K562 (cell line): ENCODE data around the gene HOXB3. TPM values are rescaled to one million over a fixed set of nuclear protein-coding genes. Genes with fewer than 3 reads are reported as not detected.

Experiments used
- ARID1B ChIP-seq: fragments of 450-650 bp; IDR thresholded peaks from 2 replicates; pipeline ENCODE4 v1.6.1; 2016; ENCODE audit warnings: antibody characterized with exemption, mild to moderate bottlenecking, inconsistent platforms
- BHLHE40 ChIP-seq: IDR thresholded peaks from 2 replicates; pipeline ENCODE4 v1.6.1; 2011; ENCODE audit warnings: low read length, improper control_type of control experiment
- ETS1 ChIP-seq: conservative IDR thresholded peaks from 2 replicates; pipeline ENCODE4 v1.6.1; 2011; ENCODE audit warnings: low read depth, mild to moderate bottlenecking, low read length; ENCODE audit not compliant: control insufficient read depth
- FOXA3 ChIP-seq, 2 experiments: fragments of 450-650 bp in 1 of 2; sonication (generic) in 1 of 2; formaldehyde crosslinking; IDR thresholded peaks in 1 of 2; conservative IDR thresholded peaks in 1 of 2; 2 replicates each; pipeline versions ENCODE4 v1.4.0 to v1.8.0; 2020 to 2022; ENCODE audit warnings: mild to moderate bottlenecking in 2 of 2, missing genetic modification reagents in 1 of 2
- HBP1 ChIP-seq: fragments of 450-650 bp; formaldehyde crosslinking; IDR thresholded peaks from 2 replicates; pipeline ENCODE4 v1.4.0; 2022; ENCODE audit warnings: missing genetic modification characterization
- HDAC1 ChIP-seq, 2 experiments: fragments of 450-650 bp; IDR thresholded peaks; 2 replicates each; pipeline ENCODE4 v1.6.1; 2016 to 2017; ENCODE audit warnings: inconsistent platforms in 1 of 2, mild to moderate bottlenecking in 1 of 2, moderate library complexity in 1 of 2
- KLF16 ChIP-seq: IDR thresholded peaks from 2 replicates; pipeline ENCODE4 v1.6.1; 2016; ENCODE audit warnings: antibody characterized with exemption
- NCOA4 ChIP-seq: fragments of 450-650 bp; IDR thresholded peaks from 2 replicates; pipeline ENCODE4 v1.6.1; 2018; ENCODE audit warnings: mild to moderate bottlenecking; ENCODE audit not compliant: partially characterized antibody
- PRDM10 ChIP-seq: fragments of 450-650 bp; IDR thresholded peaks from 2 replicates; pipeline ENCODE4 v1.6.1; 2018; ENCODE audit not compliant: partially characterized antibody
- THAP7 ChIP-seq: fragments of 250-450 bp; sonication (Bioruptor Pico); IDR thresholded peaks from 2 replicates; pipeline ENCODE4 v1.5.0; 2021
- YY1 ChIP-seq, 3 experiments: IDR thresholded peaks; 2 replicates each; pipeline ENCODE4 v1.6.1; 2011; ENCODE audit warnings: low read length in 2 of 3, mild to moderate bottlenecking in 2 of 3, moderate library complexity in 2 of 3, borderline replicate concordance in 1 of 3, control low read depth in 1 of 3, low read depth in 1 of 3; ENCODE audit not compliant: insufficient read depth in 3 of 3, insufficient replicate concordance in 2 of 3, control insufficient read depth in 1 of 3, insufficient read length in 1 of 3; ENCODE audit errors: extremely low read depth in 1 of 3
- ZNF12 ChIP-seq: sonication (generic); formaldehyde crosslinking; IDR thresholded peaks from 2 replicates; pipeline ENCODE4 v1.4.0; 2020; ENCODE audit warnings: mild to moderate bottlenecking, missing genetic modification reagents
- ZNF197 ChIP-seq: fragments of 200-800 bp; sonication (Bioruptor generic); IDR thresholded peaks from 2 replicates; pipeline ENCODE4 v1.6.1; 2016; ENCODE audit warnings: low read depth, missing genetic modification characterization, missing compliant biosample characterization
- ZNF395 ChIP-seq: fragments of 200-800 bp; sonication (Bioruptor generic); IDR thresholded peaks from 2 replicates; pipeline ENCODE4 v1.6.1; 2017; ENCODE audit warnings: missing genetic modification characterization, missing compliant biosample characterization
- polyA plus RNA-seq, 8 experiments: library from polyadenylated mRNA; depleted of rRNA in 4 of 8; stranded (reverse) in 5 of 8; unstranded in 3 of 8; fragments of >200 nt; fragmentation: Nextera tagmentation in 2 of 8; fragmentation: Illumina TruSeq in 1 of 8; extraction: Ambion mirVana in 2 of 8; extraction: Trizol in 1 of 8; gene quantifications; 2 replicates each; pipeline versions ENCODE4 v1.2.1 to v1.2.3, GENCODE V29; 2011 to 2014; ENCODE audit warnings: inconsistent platforms in 1 of 8, missing spikeins in 1 of 8
- total RNA-seq, 7 experiments: library from RNA; depleted of rRNA in 6 of 7; stranded (reverse); fragments of >200 nt in 6 of 7; fragmentation: Illumina TruSeq in 2 of 7; extraction: Trizol in 2 of 7; gene quantifications; 2 replicates each; pipeline versions ENCODE4 v1.2.1 to v1.2.3, GENCODE V29; 2011 to 2021; ENCODE audit warnings: low replicate concordance in 1 of 7

HOXB3 gene
- total and polyA plus RNA-seq, 9 of the 15 experiments (the other 6 are each of a cell fraction or from before 2014, with no cell fraction given) = 2.4 to 41.3 (median 20.2) TPM

GRCh38 chr17:48627623-48628521 lies 37.8 kb upstream of the HOXB3 start (continued):
- TF ChIP-seq HBP1 (no peak), ARID1B (peak; percentile 32; the same call in 1 of the 2 replicates), NCOA4 (peak; percentile 24), YY1 (IDR thresholded peaks at IDR 0.05; ENCODE audit: borderline replicate concordance in 1 of 3, control insufficient read depth in 1 of 3, extremely low read depth in 1 of 3, insufficient read depth in 3 of 3, insufficient read length in 1 of 3, insufficient replicate concordance in 2 of 3, low read depth in 1 of 3, low read length in 2 of 3) (peak in 1 of 3 experiments; percentile 38), ETS1 (no peak), FOXA3 (CRISPR knock-in tag; conservative IDR thresholded peaks at IDR 0.05 in 1 of 2, IDR thresholded peaks at IDR 0.05 in 1 of 2) (no peak), ZNF395 (CRISPR knock-in tag) (peak; percentile 41; the same call in 1 of the 2 replicates), KLF16 (0 out of 2 replicates have a peak, but pooled peaks have one; percentile 32), BHLHE40 (peak; percentile 37; the same call in 1 of the 2 replicates), THAP7 (CRISPR knock-in tag) (no peak), PRDM10 (peak; percentile 68), HDAC1 (IDR thresholded peaks at IDR 0.05) (peak in 1 of 2 experiments; percentile 21; a peak in 1 of 4 replicates), ZNF12 (CRISPR knock-in tag) (peak; percentile 37; the same call in 1 of the 2 replicates), ZNF197 (CRISPR knock-in tag) (0 out of 2 replicates have a peak, but pooled peaks have one; percentile 47)
